Measurements from ENCODE around the gene PGRMC1.
"Not testable (repeated sequence)": the region's sequence is repeated elsewhere in the genome, so short reads cannot be mapped to it uniquely, and the experiment has no call there.

PGRMC1 gene

DNA sequence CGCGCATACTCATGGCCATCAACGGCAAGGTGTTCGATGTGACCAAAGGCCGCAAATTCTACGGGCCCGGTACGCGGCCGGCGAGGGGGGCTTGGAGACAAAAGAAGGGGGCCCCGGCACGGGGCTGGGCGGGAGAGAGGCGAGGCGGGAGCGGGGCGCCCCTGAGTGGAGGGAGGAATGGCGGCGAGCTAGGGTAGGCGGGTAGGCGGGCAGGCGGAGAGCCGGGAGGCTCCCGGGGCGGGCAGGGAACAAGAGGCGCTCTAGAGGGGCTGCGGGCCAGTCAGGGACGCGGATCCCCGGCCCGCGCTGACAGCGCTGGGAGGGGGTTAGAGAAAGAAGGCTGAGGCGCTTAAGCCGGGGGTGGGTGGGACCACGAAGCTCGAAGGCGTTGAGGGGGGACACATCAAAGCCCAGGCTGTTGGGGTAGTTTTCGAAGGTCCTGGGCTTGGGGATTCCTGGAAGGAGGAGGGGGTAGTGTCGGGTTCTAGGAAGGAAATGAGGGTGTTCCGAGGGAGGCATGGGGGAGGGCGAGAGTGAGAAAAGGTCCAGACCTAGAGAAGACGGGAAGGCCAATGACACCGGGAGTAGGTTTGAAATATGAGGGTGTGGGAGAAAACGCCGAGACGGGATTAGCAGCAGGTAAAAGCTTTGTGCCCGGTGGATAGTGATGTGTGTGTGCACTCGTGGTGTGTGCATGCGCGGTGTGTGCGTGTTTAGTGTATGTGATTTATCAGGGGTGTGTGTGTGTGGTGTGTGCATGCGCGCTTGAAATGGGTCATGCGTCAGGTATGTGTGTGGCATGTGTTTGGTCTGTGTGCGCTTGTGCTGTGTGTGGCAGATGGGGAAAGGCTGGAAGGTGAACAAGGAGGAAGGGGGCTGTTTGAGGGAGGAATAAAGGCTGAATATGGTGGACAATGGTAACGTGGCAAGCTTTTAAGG lies 807 bp downstream of the PGRMC1 start:
- peak; percentile 32 for DNase-seq

DNA sequence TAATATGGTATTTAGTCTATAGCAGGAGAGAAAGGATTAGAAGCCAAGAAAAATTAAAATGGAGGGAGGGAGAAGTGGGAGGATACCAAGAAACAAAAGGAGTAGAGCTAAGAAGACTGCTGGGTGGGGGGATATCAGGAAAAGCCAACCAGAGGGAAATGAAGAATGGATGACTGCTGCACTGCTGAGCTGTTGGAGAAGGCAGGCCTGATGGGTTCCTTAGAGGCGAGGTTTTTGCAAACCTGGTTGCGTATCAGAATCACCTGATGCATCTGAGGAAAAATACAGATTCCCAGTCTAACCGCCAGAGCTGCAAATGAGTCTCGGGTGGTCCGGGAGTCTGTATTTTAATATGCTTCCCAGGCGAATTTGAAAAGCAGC lies 1.5 kb downstream of the PGRMC1 start:
- DNase-seq: no peak

DNA sequence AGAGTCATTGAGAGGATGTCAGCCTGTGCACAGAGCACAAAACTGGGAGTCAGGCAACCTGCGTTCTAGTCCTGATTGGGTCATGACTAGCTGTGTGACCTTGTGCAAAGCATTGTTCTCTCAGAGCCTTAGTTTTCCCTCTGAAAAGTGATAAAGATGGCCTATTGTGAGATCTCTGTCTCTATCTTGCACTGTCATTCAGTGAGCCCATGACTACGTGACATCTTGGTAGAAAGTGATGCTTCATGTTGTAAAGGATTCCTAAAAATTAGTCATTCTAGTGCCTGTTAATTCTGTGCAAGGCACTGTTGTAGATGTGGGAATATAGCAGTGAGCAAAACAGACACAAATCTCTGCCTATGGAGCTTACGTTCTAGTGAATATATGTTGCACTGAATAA lies 2.5 kb downstream of the PGRMC1 start:
- no peak for DNase-seq

DNA sequence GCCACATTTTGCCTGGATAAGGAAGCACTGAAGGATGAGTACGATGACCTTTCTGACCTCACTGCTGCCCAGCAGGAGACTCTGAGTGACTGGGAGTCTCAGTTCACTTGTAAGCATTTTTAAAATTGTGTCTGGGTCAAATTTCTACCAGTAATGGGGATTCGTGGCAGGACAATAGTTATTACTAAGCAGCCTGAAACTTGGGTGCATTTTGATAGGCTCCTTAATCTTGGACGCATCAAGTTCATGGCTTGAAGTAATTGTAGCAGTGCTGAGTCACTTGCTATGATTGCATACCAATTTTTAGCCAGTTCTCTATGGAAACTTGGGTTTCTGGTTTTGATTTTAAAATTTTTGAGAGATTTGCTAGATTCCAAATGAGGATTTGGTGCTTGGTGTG lies 4.3 kb downstream of the PGRMC1 start:
- DNase-seq: no peak

DNA sequence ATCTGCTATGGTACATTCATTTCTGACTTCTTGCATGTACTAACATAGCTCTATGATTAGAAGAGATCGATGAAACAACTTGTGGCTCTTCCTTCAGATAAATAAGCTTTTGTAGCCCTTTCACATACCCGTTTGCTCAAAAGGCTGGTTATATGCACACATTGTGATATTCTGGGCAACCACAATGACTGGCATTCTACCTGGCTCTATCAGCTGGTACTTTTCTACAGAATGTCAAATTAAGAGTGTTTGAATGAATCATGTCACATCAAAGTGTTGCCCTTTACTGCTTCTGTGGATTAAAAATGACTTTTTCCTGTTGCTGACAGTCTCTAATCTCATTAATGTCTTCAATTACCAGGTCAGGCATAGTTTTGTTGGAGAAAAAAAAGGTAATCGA lies 11.6 kb downstream of the PGRMC1 start:
- no peak for DNase-seq

DNA sequence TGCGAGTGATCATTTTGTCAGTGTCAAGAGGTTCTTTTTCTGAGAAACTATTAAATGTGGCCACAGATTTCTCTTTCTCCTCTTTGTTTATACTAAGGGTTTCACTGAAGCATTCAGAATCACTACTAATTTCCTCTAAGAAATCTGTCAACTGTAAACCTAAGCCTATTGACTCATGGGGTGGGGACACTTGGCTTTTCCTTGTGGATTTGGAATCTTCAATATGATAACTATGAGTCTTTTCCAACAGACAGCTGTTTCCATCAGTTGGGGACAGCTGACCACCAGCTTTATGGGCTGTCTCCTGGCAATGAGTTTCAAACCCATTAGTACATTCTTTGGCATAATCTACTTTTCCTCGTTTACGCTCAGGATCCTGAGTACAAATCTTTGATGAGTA lies 13.8 kb downstream of the PGRMC1 start:
- DNase-seq: no peak

DNA sequence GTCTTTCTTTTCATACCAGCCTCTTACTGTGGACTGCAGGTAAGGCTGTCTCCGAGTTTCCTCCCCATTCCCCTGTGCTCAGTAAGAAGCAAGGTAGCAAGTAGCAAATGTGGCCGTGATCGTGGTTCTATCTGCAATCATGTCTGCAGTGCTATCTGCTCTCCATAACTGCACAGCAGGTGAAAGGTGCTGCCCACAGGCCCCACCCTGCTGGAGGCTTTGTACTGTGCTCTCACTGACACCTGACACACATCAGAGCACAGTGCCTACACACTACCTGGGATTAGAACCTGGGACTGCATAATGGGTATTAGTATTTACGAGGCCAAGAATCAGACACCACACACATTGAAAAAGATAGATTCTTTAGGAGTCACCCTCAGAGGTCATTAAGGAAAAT lies 15.3 kb downstream of the PGRMC1 start:
- no peak for DNase-seq

DNA sequence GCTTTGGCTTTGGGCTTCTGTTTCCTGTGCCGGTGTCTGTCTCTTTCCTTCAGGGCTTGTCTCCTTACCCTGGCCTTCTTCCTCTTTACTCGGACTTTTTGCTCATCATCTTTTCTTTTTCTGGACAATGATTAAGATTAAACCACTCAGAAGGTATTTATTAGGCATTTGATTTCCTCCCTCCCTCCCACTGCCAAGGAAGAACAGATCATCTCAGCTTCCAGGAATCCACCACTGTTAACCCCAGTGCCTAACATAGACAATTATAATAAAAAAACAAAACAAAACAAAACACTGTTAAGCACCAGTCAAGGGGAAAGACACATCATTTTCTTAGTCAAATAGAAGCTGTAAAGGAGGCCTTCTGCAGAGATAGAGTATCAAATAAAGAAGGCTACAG lies 16.6 kb downstream of the PGRMC1 start:
- no peak for DNase-seq

DNA sequence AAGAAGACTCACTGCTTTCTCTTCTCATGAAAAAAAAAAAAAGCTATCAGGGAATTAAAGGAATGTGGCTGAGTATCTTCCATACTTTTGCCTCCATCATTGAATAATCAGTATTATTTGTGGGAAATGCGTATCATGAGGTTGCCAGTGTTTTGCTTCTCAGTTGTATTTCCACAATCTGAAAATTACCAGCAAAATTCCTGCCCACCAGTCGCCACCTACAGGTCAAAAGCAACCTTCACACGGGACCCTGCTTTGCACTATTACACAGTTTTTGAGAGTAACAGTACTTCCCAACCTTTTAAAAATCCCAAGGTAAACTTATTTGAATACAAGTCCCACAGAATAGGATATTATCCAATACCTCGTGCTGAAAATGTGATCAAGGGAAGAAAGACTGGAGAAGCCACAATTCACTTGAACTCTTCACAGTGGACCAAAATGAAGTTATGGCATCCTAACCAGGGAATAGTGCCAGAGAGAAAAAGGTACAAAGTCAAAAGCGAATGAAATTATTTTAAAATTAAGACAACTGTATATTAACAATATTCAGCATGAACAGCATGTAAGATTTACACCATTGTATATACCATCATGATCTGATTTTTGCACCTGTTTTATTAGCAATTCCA lies 30.4 kb downstream of the PGRMC1 start:
- peak; percentile 9 for DNase-seq

DNA sequence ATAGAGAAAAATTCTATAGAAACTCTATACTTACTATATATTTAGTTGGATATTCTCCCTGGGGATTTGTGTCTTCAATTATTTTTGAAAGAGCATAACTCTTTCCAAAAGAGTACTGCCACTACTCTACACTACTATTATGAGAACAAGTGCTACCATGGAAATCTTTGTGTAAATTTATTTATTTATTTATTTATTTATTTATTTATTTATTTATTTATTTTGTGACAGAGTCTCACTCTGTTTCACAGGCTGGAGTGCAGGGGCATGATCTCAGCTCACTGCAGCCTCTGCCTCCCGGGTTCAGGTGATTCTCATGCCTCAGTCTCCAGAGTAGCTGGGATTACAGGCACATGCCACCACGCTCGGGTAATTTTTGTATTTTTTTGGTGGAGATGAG lies 31.0 kb downstream of the PGRMC1 start:
- not testable (repeated sequence) for DNase-seq

DNA sequence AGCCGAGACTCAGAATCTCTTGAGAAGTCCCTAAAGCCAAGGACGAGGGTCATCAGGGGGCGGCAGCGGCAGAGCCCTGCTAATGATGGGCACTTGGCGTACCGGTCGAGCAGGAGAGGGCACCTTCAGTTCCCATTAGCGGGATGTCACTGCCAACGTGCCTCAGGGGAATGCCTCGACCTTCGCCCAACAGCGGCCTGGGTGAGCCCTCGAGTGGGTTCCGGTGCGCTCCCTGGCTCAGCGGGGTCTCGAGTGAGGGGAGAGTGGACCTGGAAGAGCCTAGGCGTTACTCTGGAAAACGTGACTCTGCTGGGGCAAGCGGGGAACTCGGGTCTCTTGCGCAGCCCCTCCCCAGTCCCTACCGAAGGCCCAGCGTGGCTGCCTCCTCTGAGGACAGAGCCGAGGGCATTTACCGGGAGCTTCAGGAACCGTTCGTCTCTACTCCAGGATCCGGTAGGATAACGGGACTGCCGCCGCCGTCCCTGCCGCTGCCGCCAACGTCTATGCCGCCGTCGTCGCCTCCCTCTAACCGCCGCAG lies 36.9 kb downstream of the PGRMC1 start:
- DNase-seq: no peak

DNA sequence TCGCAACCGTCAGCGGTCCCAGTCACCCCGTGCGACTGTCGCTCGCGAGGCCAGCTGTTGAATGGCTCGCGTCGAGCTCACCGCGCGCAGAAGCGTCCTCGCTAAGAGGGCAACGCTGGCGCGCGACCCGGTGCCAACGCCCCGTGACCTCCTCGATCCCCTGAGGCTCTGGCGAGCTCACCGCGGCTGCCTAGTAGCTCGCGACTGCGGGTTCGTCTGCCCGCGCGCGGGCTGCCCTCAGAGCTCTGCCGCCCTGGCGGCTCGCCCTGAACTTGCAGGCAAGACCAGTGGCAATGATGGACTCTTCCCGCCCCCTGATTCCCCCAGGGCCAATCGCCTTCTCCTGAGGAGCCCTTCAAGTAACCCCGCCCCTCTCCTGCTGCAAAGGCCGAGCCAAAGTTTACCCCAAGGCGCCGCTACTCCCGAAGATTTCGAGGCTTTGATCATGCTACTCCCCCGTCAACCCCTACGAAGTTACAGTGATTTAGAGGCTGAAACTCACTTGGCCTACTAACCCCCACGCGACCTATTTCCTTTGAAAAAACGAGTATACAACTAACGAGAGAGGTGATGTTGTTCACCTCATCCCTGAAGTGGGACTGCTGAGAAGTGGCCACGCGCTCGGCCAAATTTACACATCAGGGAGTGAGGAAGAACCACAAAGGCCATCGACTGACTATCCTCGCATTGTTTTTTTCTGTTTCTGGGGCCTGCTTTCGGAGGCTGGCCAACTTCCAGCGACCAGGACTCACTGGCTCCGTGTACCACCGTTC lies 37.5 kb downstream of the PGRMC1 start:
- peak; percentile 48 for DNase-seq

DNA sequence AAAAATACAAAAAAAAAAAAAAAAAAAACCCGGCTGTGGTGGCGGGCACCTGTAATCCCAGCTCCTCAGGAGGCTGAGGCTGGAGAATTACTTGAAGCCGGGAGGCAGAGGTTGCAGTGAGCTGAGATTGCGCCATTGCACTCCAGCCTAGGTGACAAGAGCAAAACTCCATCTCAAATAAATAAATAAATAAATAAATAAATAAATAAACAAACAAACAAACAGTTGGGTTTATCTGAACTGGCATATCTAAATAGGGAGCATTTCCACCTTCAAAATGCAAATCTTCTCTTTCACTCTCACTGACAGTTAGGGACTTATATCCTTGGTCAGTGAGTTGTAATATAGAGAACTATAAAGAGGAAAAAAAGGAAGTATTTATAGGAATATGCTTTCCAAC lies 46.3 kb downstream of the PGRMC1 start:
- not testable (repeated sequence) for DNase-seq

DNA sequence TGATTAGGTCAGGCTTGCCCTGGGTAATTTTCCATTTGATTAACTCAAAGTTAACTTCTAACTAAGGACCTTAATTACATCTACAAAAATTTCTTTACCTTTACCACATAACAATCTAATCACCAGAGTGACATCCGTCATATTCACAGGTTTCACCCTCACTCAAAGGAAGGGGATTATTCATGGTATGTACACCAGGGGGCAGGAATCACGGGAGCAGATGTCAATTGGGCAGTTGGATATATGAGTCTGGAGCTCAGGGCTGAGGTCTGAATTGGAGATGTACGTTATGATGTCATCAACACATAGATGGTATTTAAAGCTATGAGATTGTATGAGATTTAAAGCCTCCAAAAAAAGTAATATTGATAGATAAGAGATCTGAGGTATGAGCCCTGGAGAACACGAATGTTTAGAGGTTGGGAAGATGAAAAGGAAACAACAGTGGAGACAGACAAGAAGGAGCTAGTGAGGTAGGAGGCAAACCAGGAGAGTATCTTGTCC lies 52.9 kb downstream of the PGRMC1 start:
- no peak for DNase-seq

DNA sequence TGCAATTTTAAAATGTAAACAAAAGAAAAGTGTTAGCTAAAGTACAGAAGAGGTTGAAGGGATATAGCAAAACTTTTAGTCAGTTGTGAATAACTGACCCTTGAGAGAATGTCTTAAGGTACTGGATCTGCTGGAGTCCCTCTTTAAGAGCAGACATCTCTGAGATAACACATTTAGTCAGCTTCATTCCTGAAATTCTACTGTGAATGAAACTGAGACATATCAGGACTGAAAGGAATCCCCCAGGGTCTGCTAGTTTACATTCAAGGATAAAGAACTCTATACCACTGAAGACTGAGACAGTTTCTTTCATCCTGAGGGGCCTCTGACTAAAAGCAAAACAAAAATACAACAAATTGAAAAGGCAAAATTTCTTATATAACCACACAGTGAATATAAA lies 54.4 kb downstream of the PGRMC1 start:
- no peak for DNase-seq

DNA sequence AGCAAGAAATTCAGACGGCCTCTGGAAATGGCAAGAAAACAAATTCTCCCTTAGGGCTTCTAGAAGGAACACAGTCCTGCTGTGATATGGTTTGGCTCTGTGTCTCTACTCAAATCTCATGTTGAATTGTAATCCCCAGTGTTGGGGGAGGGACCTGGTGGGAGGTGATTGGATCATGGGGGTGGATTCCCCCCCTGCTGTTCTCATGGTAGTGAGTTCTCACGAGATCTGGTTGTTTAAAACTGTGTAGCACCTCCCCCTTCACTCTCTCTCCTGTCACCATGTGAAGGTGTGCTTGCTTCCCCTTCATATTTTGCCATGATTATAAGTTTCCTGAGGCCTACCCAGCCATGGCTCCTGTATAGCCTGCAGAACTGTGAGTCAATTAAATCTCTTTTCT lies 55.2 kb downstream of the PGRMC1 start:
- DNase-seq: not testable (repeated sequence)

DNA sequence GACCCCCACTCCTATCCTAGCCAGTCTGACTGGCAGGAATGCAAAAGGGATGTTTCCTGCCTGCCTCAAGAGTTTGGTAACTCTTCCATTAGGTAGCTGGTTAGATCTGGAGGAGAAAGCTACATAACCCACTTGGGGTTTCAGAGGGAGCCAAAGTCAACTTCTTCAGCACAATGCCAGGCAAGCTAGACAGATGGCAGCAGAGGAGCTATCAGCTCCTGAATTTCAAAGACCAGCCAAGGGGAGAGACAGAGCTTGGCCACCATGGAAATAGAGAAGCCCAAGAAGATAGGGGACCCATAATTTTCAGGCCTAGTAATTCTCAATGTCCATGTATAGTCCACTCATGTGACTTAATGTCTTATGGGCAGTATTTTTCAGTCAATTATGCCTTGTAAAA lies 56.4 kb downstream of the PGRMC1 start:
- DNase-seq: no peak

Measured in stimulated activated CD4-positive, alpha-beta T cell treated with anti-CD3 and anti-CD28 coated beads, Interleukin-4, amount 100 ng/mL, for 1 hour (primary cell).